GM12872 (cell line): ENCODE results near the gene HACL1.

ENCODE experiments used
- CTCF ChIP-seq: IDR thresholded peaks from 3 replicates; pipeline ENCODE4 v1.5.1; 2011; ENCODE audit warnings: low read depth, mild to moderate bottlenecking, low read length, moderate library complexity; ENCODE audit not compliant: insufficient read depth

Gene HACL1

DNA sequence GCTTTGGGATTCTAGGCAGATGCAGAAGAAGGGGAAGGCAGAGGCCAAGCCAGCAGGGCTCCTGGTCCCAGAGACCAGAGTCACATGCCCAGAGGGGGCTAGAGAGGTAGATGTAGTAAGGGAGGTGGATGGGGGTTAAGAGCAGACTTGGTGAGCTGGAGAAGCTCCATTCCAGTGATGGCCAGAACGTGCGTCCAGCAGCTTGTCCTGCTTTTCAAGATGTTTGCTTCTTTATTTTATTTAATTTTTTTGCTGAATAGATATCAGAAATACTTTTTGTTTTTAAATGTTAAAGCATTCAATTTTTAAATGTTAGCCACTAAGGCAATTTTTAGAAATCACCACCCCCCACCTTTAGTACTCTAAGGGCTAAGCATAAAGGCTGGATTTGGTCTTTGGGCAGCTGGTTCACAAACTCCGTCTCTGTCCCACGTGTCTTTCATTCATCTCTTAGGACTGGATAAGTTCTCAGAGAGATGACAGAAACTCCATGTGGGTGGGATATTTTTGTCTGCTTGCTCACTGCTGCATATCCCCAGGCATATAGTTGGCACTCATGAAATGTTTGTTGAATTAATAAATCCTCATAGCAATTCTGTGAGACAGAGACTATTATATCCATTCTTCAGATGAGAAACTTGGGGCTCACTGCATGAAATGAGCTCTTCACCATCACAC is 86.6 kb downstream of the HACL1 start:
- no peak for TF ChIP-seq CTCF

- no peak for TF ChIP-seq CTCF
Observed at GRCh38 chr3:15513810-15514662, 87.3 kb downstream of the HACL1 start.

DNA sequence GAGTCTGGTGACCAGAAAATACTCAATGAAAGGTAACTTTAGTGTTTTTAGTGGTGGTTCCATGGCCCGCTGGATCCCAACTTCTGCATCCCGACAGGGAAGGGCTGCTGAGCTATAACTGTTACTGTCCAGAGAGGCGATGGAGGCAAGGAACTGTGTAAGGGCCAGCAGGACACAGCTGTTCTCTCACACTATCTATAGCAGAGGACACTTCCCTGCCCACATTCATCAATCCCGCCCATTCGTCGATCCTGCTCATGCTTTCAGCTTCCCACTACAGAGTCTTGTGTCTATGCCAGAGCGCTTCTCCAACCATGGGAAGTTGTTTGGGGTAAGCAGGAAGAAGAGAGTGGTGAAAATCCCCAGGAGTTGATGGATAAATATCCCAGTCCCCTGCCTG is 88.3 kb downstream of the HACL1 start:
- TF ChIP-seq CTCF: no peak

- no peak for TF ChIP-seq CTCF
Observed at GRCh38 chr3:15512166-15512565, 89.2 kb downstream of the HACL1 start.

DNA sequence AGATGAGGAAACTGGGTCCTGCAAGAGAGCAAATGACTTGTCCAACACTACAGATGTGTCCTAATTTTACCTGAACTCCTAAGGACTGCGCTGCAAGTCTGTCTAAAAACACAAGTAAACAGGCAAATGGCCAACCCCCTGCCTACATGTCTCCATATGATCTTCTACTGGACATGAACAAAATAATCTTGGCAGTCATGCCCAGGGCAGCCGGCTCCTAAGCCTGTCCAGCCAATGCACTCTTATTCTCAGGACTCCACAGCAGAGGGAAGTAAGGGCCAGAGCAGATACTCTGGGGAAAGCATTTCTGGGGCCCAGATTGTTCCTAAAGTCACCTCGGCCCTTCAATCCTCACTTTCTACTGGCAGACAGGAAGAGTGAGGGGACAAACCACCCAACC is 90.2 kb downstream of the HACL1 start:
- TF ChIP-seq CTCF: no peak
